ENCODE measurements around the gene NEDD4L.

NEDD4L gene

GRCh38 chr18:58024139-58024538, 19.9 kb upstream of the NEDD4L start:
- no peak for DNase-seq (ENCODE audit: low read depth, low spot score)
- POLR2A ChIA-PET, result no interaction called here
- TF ChIP-seq, protein P1, sequence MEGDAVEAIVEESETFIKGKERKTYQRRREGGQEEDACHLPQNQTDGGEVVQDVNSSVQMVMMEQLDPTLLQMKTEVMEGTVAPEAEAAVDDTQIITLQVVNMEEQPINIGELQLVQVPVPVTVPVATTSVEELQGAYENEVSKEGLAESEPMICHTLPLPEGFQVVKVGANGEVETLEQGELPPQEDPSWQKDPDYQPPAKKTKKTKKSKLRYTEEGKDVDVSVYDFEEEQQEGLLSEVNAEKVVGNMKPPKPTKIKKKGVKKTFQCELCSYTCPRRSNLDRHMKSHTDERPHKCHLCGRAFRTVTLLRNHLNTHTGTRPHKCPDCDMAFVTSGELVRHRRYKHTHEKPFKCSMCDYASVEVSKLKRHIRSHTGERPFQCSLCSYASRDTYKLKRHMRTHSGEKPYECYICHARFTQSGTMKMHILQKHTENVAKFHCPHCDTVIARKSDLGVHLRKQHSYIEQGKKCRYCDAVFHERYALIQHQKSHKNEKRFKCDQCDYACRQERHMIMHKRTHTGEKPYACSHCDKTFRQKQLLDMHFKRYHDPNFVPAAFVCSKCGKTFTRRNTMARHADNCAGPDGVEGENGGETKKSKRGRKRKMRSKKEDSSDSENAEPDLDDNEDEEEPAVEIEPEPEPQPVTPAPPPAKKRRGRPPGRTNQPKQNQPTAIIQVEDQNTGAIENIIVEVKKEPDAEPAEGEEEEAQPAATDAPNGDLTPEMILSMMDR (IDR thresholded peaks at IDR 0.05; ENCODE audit: insufficient read depth, low read length, missing control alignments), result no peak
- H3K4me3 ChIP-seq (ENCODE audit: low read depth, low read length), result no peak overlapping the region
- CTCF ChIA-PET, result interaction anchor here (1.1 kb wide), 1 partner anchor 97 kb away, joined by 4 read pairs; no protein-coding TSS in a partner anchor

- ChIA-PET POLR2A (no interaction called here), CTCF (interaction anchor here (1.1 to 3.7 kb wide), 3 partner anchors 16 to 96 kb away, joined by 4 to 22 read pairs (median 4); partner anchors contain the start of gene NEDD4L)
- H3K4me3 ChIP-seq (ENCODE audit: low read depth, low read length), result no peak overlapping the region
- no peak for DNase-seq (ENCODE audit: low read depth, low spot score)
- TF ChIP-seq, protein P1 (IDR thresholded peaks at IDR 0.05; ENCODE audit: insufficient read depth, low read length, missing control alignments), result no peak
Observed at GRCh38 chr18:58025205-58025604, 18.8 kb upstream of the NEDD4L start.

DNA sequence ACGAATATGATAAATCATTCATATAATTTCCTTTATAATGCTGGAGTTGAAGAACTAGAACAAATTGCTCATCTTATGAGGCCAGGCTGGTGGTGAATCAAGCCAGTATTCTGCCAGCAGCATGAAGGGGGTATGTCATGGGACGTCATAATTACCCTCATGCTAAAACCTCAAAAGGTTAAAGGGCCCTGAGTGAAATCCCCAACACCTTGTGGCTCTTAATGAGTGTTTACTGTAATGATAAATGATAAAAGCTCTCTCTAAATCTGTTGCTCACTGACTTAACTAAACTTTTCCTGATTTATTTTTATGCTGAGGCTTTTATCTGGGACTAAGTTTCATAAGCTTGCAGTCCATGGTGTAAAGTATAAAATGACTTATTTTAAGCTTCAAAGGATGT, 18.3 kb upstream of the NEDD4L start:
- TF ChIP-seq, protein P1 (IDR thresholded peaks at IDR 0.05; ENCODE audit: insufficient read depth, low read length, missing control alignments), result no peak
- POLR2A ChIA-PET, result no interaction called here
- CTCF ChIA-PET, result interaction anchor here (1.5 to 3.7 kb wide), 2 partner anchors 15 to 18 kb away, joined by 4 to 22 read pairs; partner anchors contain the start of gene NEDD4L
- DNase-seq (ENCODE audit: low read depth, low spot score), result no peak
- no peak overlapping the region for H3K4me3 ChIP-seq (ENCODE audit: low read depth, low read length)

DNA sequence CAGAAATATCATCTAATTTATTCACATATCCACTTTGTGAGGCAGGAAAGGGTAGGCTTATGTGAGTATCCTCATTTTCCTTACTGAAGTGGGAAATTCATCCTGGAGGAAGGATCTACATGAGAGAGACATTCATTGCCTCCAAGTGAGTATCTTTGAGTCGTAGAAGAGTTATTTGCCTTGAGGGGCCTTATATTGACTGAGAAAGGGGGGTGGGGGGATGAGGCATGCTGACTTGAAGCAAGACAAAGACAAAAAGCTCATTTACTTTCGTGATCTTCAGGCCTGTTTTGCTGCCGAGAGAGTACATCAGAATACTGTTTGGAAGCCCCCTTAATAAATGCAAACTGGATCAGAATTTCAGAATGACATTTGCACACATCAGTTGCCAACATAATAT, 17.6 kb upstream of the NEDD4L start:
- TF ChIP-seq, protein P1 (IDR thresholded peaks at IDR 0.05; ENCODE audit: insufficient read depth, low read length, missing control alignments), result no peak
- ChIA-PET CTCF (interaction anchor here (0.7 to 3.7 kb wide), 3 partner anchors 10 to 17 kb away, joined by 4 to 22 read pairs (median 4); partner anchors contain the start of gene NEDD4L), POLR2A (no interaction called here)
- no peak for DNase-seq (ENCODE audit: low read depth, low spot score)
- H3K4me3 ChIP-seq (ENCODE audit: low read depth, low read length), result no peak overlapping the region

GRCh38 chr18:58026857-58027256, 17.2 kb upstream of the NEDD4L start:
- H3K4me3 ChIP-seq (ENCODE audit: low read depth, low read length), result no peak overlapping the region
- TF ChIP-seq, protein P1 (IDR thresholded peaks at IDR 0.05; ENCODE audit: insufficient read depth, low read length, missing control alignments), result no peak
- ChIA-PET POLR2A (no interaction called here), CTCF (interaction anchor here (0.7 to 3.7 kb wide), 3 partner anchors 9 to 16 kb away, joined by 3 to 22 read pairs (median 4); partner anchors contain the start of gene NEDD4L)
- DNase-seq (ENCODE audit: low read depth, low spot score), result no peak

DNA sequence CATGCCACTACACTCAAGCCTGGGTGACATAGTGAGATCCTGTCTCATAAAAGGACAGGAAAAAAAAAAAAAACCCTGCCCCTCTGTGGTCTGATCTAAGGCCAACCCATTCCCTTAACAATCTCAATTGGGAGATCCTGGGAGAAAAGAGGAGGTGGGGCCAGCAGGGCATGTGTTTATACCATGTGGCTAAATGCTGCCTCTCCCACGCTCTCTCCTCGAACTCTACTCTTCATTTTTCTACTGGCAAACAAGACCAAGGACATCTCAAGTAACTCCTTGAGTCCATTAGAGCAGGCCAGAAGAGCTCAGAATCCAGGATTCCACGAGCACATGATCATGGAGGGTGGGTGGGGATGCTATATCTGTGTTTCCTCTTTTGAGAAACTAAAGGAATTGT, 16.7 kb upstream of the NEDD4L start:
- POLR2A ChIA-PET, result no interaction called here
- TF ChIP-seq, protein P1 (IDR thresholded peaks at IDR 0.05; ENCODE audit: insufficient read depth, low read length, missing control alignments), result no peak
- CTCF ChIA-PET, result interaction anchor here (0.7 to 3.7 kb wide), 4 partner anchors 9 to 94 kb away, joined by 3 to 22 read pairs (median 4); partner anchors contain the start of gene NEDD4L
- H3K4me3 ChIP-seq (ENCODE audit: low read depth, low read length), result no peak overlapping the region
- DNase-seq (ENCODE audit: low read depth, low spot score), result no peak

Data from AG04449 (cell line).